ENCODE results near the gene KIAA1217.

- no peak for TF ChIP-seq PRDM1 (tag by site-specific recombination; IDR thresholded peaks at IDR 0.05)
- no peak for TF ChIP-seq ZNF416 (tag by site-specific recombination; IDR thresholded peaks at IDR 0.05)
These were observed 293.1 kb downstream of the KIAA1217 start for GRCh38 chr10:24502006-24502405.
